GM12801 (cell line): ENCODE results near the gene PTPRG.

ENCODE experiments used
- TF ChIP-seq, protein P1 (sequence below): IDR thresholded peaks from one replicate; pipeline ENCODE4 v1.5.1; 2011; ENCODE audit warnings: control low read depth; ENCODE audit not compliant: insufficient read length; ENCODE audit errors: extremely low read depth

The PTPRG gene

DNA sequence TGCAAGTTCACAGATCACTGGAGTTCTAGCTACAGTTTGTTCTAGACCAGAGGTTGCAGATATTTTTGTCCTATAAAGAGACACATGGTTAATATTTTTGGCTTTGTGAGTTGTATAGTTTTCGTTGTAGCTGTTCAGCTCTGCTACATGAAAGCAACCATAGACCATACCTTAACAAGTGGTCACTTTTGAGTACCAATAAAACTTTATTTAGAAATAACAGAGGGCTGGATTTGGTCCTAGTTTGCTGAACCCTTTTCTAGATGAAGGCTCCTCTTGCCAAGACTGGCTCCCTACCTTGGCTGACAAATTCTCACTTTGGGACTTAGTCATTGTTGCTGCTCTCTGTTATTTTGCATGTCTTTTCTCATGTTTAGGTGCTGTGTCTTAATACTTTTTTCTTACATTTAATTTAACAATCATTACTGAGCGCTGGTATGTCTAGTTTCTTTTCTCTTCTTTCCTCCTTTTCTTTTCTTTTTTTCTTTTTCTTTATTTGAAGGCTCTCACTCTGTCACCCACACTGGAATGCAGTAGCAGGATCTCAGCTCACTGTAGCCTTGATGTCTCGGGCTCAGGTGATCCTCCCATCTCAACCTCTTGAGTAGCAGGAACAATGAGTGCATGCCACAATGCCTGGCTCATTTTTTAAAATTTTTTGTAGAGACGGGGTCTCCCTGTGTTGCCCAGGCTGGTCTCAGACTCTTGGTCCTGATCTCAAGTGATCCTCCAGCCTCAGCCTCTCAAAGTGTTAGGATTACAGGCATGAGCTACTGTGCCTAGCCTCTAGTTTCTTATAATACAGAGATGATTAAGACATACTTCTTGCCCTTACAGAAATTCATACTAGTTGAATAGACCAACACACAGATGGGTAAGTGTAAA lies 227.5 kb downstream of the PTPRG start:
- TF ChIP-seq, protein P1, sequence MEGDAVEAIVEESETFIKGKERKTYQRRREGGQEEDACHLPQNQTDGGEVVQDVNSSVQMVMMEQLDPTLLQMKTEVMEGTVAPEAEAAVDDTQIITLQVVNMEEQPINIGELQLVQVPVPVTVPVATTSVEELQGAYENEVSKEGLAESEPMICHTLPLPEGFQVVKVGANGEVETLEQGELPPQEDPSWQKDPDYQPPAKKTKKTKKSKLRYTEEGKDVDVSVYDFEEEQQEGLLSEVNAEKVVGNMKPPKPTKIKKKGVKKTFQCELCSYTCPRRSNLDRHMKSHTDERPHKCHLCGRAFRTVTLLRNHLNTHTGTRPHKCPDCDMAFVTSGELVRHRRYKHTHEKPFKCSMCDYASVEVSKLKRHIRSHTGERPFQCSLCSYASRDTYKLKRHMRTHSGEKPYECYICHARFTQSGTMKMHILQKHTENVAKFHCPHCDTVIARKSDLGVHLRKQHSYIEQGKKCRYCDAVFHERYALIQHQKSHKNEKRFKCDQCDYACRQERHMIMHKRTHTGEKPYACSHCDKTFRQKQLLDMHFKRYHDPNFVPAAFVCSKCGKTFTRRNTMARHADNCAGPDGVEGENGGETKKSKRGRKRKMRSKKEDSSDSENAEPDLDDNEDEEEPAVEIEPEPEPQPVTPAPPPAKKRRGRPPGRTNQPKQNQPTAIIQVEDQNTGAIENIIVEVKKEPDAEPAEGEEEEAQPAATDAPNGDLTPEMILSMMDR = no peak

DNA sequence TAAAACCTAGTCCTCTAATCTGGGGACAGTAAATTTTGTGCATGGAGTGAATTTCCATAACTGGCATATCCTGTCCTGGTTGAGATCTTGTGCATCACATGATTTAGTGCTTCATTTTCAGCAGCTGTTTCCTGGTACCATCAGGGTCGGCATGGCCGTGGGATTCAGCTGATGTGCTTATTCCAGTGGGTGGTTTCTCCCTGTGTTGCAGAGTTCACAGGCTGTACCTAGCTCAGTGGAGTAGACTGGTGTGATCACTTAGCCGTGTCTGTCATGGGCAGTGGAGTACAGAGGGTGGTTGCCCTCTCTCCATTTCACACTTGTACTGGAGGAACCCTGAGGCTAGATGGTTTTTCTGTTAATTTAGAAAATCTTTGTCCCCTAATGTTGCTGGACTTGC lies 228.5 kb downstream of the PTPRG start:
- TF ChIP-seq, protein P1 = no peak

DNA sequence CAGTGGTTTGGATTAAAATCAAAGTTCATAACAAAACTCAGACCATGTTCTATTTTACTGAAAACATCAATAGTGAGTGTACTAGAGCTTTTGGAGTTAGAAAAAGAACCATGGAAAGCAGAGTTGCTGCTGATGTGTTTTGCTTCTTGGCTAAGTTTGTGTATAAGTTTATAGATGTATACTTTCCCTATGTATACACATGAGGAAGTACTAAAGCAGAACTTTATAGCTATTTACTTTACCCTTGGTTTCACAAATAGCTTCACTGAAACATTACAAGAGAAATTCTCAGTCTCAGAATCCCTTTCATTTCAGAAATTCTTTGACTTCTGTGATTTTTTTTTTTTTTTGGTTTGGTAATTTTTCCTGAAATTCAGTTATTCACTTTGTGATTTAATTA lies 229.0 kb downstream of the PTPRG start:
- TF ChIP-seq, protein P1 = no peak

DNA sequence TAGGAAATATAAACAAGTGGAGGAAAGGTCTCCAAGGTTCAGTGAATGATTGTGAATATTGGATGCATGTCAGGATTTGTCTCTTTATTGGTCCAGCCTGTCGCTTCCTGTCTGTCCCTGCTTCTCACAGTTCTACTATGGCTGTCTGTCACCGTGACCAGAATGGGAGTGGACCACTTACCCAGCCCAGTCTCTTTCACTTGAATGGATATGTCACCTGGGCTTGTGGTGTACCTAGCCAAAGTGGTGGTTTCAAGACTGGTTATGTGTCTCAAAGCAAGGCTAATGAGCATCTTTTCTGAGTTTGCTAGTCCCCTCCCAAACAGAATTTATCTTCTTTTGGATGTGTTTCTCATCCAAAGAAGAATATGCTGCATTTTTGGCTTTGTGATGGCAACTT lies 231.7 kb downstream of the PTPRG start:
- TF ChIP-seq, protein P1 = no peak

DNA sequence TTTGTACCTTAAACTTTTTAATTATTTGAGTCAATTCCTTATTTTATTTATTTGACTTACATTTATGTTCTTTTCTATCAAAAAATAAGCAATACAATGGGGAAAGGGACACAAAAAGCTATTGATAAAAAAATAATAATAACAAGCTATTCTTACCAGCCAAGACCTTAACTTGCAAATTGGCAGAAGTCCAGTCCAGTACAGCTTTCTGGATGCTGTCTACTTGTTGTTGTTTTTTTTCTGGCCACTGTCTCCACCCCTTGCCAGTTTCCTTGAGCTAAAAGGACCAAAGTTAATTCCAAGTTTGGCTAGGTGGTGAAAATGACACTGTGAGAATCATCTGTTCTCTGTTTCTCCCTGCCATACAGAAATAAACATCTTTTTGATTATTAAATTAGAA lies 232.2 kb downstream of the PTPRG start:
- TF ChIP-seq, protein P1 = no peak

DNA sequence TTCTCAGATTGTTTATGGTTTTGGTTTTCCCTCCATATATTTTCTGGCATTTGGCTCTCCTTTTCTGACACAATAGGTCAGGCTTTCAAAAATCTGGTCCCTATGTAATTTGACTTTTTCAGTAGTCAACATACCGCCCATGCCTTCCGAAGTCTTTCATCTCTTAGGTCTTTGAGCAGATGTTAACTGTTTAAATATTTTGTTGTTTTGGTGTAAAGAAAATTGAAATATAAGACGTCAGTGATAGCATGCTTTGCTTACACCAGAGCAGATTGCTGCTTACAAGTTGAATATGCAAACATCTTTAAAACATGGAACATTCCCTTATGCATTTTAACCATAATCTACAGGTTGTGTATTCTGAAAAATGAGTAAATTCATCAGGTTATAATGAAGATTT lies 233.0 kb downstream of the PTPRG start:
- TF ChIP-seq, protein P1 = no peak

DNA sequence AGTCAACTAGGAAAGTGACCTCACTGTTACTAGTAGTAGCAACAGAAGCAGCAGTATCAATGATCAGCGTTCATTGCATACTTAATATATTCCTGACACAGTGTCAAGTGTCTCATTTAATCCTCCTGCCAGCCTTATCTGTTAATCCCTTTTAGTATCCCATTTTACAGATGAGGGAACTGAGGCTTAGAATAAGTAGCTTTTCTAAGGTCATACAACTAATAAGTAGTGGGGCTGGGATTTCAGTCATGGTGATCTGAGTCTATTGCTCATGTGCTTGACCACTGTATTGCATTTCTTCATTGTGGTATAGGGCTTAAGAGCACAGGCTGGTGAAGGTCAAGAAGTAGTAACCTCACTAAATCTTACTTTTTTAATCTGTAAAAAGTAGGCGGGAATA lies 233.6 kb downstream of the PTPRG start:
- TF ChIP-seq, protein P1 = no peak
